Tibial artery (tissue), 4 donors: ENCODE data around the gene PFDN1.

Experiments used
- DNase-seq, 2 donors: peaks; one replicate each; pipeline ENCODE4 v3.0.0-alpha.2; 2019
- H3K27ac ChIP-seq, 2 donors: fragments of 200-600 bp; sonication (generic) in 1 of 2; 1 replicate in 1 of 2; 2 replicates in 1 of 2; pipeline ENCODE4 v1.5.1; 2018 to 2019; ENCODE audit warnings: mild to moderate bottlenecking in 1 of 2
- H3K27me3 ChIP-seq, 2 donors: fragments of 200-600 bp; sonication (generic) in 1 of 2; one replicate each; pipeline versions ENCODE4 v1.5.1 to v1.6.0; 2016 to 2019
- H3K36me3 ChIP-seq, 3 donors: fragments of 200-600 bp; sonication (generic) in 2 of 3; one replicate each; pipeline ENCODE4 v1.5.1; 2016 to 2019; ENCODE audit warnings: mild to moderate bottlenecking in 2 of 3
- H3K4me1 ChIP-seq, 4 donors: fragments of 200-600 bp; sonication (generic) in 2 of 4; 1 replicate in 3 of 4; 2 replicates in 1 of 4; pipeline ENCODE4 v1.5.1; 2016 to 2019
- H3K4me3 ChIP-seq, 2 donors: fragments of 200-600 bp; sonication (generic) in 1 of 2; 1 replicate in 1 of 2; 2 replicates in 1 of 2; pipeline ENCODE4 v1.5.1; 2018 to 2019; ENCODE audit warnings: mild to moderate bottlenecking in 2 of 2
- H3K9me3 ChIP-seq, 3 donors: fragments of 200-600 bp; sonication (generic) in 1 of 3; one replicate each; pipeline ENCODE4 v1.5.1; 2016 to 2019
- CTCF ChIP-seq, 2 experiments: fragments of 200-600 bp in 1 of 2; fragments of 450-650 bp in 1 of 2; IDR thresholded peaks; one replicate each; pipeline ENCODE4 v1.5.1; 2017 to 2019; ENCODE audit warnings: antibody characterized with exemption in 2 of 2, mild to moderate bottlenecking in 1 of 2, moderate library complexity in 1 of 2
- intact Hi-C: fragments of 100-400 bp; cut with DNase I; formaldehyde crosslinking; loops from one replicate; pipeline ENCODE4 v1.15.0; 2023; ENCODE audit warnings: low total_unique reads

The PFDN1 gene

GRCh38 chr5:140275837-140276236 is 27.1 kb downstream of the PFDN1 start:
- no peak for DNase-seq
- Histone ChIP-seq H3K9me3 (no peaks in the 10 kb centered on the region), H3K4me3 (no peak overlapping the region), H3K27me3 (no peaks in the 10 kb centered on the region), H3K4me1 (no peaks in the 10 kb centered on the region), H3K36me3 (peaks cover 0 to 5% (median 0%) of the 10 kb centered on the region in 3 donors), H3K27ac (no peak overlapping the region)
- intact Hi-C loops: no loop called here
- TF ChIP-seq CTCF (IDR thresholded peaks at IDR 0.05): no peak

GRCh38 chr5:140273401-140273877 is 29.5 kb downstream of the PFDN1 start:
- H3K27me3 ChIP-seq: no peaks in the 10 kb centered on the region
- no peaks in the 10 kb centered on the region for H3K4me1 ChIP-seq
- H3K36me3 ChIP-seq: peaks cover 0 to 5% (median 0%) of the 10 kb centered on the region in 3 donors
- no peaks in the 10 kb centered on the region for H3K9me3 ChIP-seq
- TF ChIP-seq CTCF (IDR thresholded peaks at IDR 0.05): no peak
- no peak overlapping the region for H3K4me3 ChIP-seq
- intact Hi-C loops: no loop called here
- H3K27ac ChIP-seq: no peak overlapping the region
- DNase-seq: peak in 1 of 2 donors; percentile 40

GRCh38 chr5:140270008-140270407 is 32.9 kb downstream of the PFDN1 start:
- Histone ChIP-seq H3K27ac (no peak overlapping the region), H3K36me3 (peaks cover 0 to 5% (median 0%) of the 10 kb centered on the region in 3 donors), H3K4me1 (peaks cover 0 to 7% (median 3%) of the 10 kb centered on the region in 4 donors), H3K4me3 (no peak overlapping the region), H3K9me3 (no peaks in the 10 kb centered on the region), H3K27me3 (no peaks in the 10 kb centered on the region)
- DNase-seq: no peak
- no peak for TF ChIP-seq CTCF (IDR thresholded peaks at IDR 0.05)
- intact Hi-C loops: no loop called here

GRCh38 chr5:140267559-140268018 is 35.3 kb downstream of the PFDN1 start:
- H3K36me3 ChIP-seq: no peaks in the 10 kb centered on the region
- peaks cover 0 to 7% (median 3%) of the 10 kb centered on the region in 4 donors for H3K4me1 ChIP-seq
- no peak overlapping the region for H3K27ac ChIP-seq
- no peaks in the 10 kb centered on the region for H3K27me3 ChIP-seq
- no peaks in the 10 kb centered on the region for H3K9me3 ChIP-seq
- TF ChIP-seq CTCF (IDR thresholded peaks at IDR 0.05): no peak
- no peak overlapping the region for H3K4me3 ChIP-seq
- intact Hi-C loops: no loop called here
- DNase-seq: no peak

- Histone ChIP-seq H3K4me3 (no peak overlapping the region), H3K27me3 (no peaks in the 10 kb centered on the region), H3K36me3 (no peaks in the 10 kb centered on the region), H3K9me3 (no peaks in the 10 kb centered on the region), H3K27ac (no peak overlapping the region), H3K4me1 (peaks cover 0 to 8% (median 3%) of the 10 kb centered on the region in 4 donors)
- TF ChIP-seq CTCF (IDR thresholded peaks at IDR 0.05): no peak
- DNase-seq: no peak
- intact Hi-C loops: no loop called here
Measured at GRCh38 chr5:140267201-140267540, 35.7 kb downstream of the PFDN1 start.
